ENCODE results near the gene CUZD1.

The CUZD1 gene

DNA sequence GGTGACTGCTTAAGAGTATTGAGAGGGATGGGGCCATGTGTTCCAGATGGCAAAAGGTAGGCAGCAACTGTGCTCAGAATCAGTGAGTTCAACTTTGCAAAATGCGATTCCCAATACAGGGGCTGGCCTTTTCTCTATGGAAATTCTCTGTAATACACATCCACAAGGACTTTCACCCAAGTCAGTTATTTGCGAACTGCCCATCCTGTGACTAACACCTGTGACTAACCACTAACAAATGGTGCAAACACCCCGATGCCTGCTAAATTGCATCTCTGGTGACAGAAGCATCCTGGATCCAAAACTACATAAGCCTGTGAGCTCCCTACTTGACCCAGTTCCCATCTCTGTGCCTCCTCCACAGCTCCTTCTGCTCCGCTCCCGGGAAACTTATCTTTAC, 9.0 kb upstream of the CUZD1 start:
- DNase-seq (ENCODE audit: low read depth in 2 of 2): peak in 1 of 2 experiments; percentile 38

DNA sequence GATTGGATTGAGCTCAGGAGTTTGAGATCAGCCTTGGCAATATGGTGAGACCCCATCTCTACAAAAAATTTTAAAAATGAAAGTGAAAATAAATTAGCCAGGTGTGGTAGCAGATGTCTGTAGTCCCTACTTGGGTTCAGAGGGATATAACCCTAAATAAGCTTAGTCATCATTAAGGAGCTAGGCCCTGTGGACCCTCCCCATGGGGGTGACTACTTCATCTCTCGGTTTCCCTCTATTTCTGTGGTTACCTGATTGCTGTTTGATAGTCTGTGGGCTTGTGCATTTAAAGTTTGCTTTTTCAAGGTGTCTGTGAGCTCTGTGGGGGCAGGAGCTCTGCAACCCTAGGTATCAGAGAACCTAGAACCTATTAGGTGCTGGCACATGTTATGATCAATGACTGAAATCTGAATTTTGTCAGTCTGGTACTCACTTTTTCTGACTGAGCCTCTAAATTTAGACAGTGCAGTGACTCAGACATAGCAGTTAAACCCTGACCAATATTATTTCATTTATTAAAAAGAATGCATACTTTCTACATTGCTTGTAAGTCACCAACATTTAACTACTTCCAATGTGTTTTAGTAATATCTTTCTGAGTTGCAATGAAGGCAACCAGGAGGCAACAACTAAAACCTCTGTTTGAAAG, 8.1 kb upstream of the CUZD1 start:
- no peak for DNase-seq (ENCODE audit: low read depth in 2 of 2)

DNA sequence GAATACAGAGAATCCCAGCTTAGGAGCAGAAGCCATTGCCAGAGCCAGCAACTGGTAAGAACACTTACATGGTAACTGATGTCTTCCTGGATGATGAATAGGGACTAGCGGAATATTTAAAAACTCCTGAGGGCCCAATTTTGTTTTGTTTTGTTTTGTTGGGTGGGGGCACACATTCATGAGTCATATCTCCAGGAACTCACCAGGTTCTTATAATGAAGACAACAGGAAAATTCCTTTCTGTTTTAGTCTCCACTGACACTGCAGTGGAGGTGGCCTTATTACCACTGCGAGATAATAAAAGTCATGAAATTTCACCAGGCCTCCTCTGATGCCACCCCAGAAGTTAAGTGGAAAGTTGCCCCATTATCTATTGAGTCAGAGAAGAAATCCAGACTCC, 6.6 kb upstream of the CUZD1 start:
- DNase-seq (ENCODE audit: low read depth in 2 of 2): no peak

DNA sequence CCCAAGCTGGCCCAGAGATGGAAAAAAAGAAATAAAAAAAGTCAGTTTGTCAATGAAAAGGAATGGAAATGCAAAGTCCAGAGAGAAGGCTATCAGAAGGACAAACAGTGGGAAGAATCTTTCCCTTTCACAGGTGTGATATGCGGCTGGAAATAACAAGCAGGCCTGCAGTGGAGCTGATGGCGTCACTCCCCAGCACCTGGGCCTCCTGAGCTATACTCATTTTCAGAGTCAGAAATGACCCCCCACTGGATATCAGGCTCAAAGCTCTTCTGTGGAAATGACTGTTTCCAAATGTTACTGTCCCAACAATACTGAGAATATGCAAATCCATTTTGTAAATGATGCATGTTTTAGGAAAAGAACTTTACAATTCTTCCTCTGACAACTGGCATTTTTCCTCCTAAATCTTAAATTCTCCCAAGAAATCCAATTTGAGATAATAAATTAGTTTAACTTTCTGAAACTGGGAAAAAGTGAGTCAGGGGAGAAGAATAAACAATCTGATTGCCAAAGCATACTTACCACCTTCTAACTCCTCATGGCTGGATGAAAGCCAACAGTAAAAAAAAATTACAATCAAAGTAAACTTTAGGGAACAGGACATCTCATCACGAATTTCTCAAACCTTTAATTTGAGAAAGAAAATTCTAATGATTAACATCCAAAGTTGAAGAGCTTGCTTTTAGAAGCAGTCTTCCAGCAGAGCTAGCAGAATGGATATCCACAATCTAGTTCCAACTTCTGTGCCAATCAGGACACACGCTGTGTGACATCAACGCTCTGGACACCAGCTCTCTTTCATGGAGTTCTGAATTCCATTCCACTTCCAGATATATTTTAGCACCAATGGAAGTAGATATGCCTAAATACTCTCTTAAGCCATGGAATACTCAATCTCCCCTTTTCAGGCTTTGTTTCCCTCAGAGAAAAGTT, 5.3 kb upstream of the CUZD1 start:
- peak in 1 of 2 experiments; percentile 21 for DNase-seq (ENCODE audit: low read depth in 2 of 2)

DNA sequence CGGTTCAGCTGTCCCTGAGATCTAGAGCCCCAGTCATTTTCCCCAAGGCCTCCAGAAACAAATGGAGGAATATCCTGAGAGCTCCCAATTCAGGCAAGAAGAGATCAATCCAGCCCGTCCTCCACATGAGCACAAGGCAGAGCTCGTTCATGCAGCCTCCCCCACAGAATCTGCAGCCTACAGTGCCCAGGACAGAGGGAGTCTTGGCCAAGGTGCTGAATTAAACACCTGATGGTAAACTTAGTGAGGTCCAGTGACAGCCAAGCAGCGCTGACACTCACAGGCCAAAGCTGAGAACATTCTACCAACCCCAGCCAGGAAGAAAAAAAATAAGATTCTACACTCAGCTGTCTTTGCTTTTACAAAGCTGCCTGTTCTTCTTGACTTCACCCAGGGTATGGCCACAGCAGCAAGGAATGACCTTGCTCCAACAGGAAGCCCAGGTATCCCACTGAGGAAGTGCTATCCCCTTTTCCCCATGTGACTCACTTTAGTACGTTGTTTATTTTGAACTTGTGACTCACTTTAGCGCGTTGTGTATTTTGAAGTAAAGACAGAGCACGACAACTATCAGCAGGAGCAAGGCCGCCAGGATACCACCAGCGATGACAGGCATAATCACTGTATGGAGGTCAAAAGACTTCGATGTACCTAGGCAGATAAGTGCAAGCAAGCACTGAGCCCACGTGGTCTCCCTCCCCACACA, 4.4 kb upstream of the CUZD1 start:
- DNase-seq (ENCODE audit: low read depth in 2 of 2): no peak

DNA sequence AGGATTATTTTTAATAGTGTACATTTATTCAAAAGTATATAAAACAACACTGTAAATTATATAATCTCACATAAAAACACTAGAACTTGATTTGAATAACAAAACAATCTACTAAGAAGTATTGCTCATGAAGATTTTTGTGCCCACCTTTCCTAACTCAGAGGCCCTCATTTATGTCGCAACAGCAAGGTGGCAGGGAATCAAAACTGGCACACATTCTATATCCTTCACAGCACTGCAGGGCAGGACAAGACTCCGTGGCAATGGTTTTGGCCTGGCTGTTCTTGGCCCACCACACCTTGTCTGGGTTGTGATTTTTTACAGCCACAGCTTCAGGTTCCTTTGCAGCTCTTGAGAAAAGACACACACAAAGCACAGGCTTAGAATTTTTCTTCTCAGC, 3.4 kb upstream of the CUZD1 start:
- DNase-seq (ENCODE audit: low read depth in 2 of 2): no peak

DNA sequence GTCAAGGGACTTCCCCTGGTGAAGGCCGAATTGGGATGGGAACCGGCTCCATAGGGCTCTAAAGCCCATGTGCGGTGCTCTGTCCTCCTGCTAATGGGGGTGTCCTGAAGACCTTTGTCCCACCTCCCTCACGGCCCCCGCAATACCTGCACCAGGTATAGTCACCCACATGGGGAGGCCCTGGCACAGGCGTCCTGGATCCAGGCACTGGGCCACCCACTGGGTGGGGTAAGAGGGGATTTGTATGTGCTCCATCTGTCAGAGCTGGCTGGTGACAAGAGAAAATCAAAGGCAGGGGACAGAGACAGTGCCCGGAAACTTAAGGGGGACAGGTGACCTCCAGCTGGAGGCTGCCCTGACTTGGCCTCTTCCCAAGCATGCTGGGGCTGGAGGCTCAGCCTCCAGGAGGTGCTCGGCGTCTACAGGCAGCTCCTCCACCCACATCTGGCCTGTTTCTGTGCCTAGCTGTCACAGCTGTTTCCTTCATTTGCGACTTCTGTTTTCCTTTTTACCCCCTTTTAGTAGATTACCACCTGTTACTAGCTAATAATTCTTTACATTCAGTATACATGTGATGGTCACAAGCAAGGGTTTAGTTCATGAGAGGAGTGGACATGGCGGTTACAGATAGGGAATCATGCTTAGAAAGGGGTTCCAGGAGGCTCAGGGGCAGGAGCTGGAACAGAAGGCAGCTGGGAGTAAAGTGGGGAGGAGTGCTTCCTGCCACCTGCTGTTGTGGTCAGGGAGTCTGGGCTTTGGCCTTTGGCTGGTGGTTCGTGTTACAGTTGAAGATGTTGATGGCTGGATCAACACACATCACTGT, 2.3 kb upstream of the CUZD1 start:
- DNase-seq (ENCODE audit: low read depth in 2 of 2): no peak

DNA sequence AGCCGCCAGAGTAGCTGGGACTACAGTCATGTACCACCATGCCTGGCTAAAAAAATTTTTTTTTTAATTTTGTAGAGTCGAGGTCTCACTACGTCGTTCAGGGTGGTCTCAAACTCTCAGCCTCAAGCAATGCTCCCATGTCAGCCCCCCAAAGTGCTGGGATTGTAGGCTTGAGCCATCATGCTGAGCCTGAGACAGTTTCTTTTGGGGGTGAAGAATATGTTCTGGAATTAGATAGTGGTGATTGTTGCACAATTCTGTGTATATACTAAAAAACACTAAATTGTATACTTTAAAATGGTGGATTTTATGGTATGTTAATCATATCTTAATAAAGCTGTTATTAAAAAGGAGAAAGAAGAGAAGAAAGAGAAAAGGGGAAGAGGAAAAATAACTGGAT, 1.5 kb downstream of the CUZD1 start:
- no peak for DNase-seq (ENCODE audit: low read depth in 2 of 2)

DNA sequence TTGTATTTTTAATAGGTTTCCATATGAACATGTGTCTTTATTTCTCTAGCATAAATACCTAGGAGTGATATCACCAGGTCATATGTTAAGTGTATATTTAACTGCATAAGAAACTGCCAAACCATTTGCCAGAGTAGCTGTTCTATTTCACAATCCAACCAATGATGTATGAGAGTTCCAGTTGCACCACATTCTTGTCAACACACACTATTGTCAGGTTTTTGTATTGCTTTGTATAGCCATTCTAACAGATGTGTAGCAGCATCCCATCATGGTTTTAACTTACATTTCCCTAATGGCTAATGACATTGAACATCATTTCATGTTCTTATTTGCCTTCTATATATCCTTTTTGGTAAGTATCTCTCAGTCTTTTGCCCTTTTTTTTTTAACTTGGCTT, 4.1 kb downstream of the CUZD1 start:
- no peak for DNase-seq (ENCODE audit: low read depth in 2 of 2)

DNA sequence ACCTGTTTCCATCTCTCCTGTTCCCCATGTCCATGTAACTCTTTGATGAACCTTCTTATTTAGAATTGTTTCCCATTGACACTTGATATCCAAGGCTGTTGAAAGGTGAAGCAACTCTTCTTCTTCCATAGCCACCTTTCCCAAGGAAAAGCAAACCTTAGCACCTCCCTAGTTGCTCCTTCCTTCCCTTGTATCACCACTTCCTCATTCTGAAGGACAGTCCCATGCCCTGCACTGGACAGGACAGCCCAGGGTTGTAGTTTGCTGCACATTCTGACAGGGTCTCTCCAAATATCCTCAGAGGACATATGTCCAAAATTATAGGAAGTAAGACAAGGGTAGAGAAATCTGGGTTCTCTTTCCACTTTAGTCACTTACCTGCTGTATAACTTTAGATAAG, 6.2 kb downstream of the CUZD1 start:
- no peak for DNase-seq (ENCODE audit: low read depth in 2 of 2)

DNA sequence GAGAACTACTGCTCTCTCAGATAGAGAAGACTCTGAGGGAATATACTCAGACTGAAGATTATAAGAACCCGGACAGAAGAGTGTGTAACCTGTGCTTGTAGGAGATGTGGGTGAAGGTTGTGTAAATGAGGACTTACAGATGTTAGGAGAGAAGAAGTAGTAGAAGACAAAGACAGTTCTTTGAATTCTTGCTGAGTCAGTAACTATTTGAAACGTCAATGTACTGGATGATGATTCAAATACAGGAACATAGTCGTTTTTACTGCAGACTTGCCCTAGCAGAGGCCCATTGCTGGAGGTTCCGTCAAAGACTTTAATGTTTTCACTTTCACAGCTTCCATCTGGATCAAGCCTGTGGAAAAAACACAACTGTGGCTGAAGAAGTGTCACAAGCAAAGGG, 6.8 kb downstream of the CUZD1 start:
- no peak for DNase-seq (ENCODE audit: low read depth in 2 of 2)

DNA sequence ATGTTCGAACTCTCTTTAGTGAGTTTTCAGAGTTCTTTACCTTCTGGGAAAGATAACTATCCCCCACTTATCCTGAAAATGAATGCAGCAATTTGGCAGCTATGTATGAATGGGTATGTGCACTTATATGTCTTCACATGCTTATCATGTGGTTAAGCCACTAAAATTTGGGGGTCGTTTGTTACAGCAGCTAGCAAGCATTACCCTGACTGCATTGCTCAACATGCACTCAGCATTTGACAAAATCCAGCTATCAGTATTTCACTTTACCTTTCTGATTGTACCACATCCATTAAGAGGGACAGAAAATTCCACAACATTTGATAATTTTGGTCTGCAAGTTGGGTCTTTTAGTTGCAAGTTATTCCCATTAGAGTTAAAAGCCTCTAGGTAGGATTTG, 9.7 kb downstream of the CUZD1 start:
- no peak for DNase-seq (ENCODE audit: low read depth in 2 of 2)

DNA sequence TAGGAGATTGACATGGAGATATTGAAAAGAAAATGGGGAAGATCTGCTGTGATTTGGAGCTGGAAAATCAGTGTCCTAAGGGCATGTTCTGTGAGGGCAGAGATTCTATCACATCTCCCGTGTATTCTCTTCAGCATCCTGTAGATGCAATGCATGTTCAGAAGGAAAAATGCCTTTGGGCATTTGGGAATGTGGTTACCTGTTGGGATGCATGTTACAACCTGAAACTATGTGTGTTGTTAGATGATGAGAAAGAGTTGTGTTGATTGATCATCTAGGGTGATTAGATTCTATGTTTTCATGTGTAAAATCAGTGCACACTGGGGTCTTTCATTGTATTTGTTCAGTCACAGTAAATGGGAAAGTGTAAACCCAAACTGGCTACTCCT, 14.7 kb downstream of the CUZD1 start:
- DNase-seq (ENCODE audit: low read depth in 2 of 2): no peak

DNA sequence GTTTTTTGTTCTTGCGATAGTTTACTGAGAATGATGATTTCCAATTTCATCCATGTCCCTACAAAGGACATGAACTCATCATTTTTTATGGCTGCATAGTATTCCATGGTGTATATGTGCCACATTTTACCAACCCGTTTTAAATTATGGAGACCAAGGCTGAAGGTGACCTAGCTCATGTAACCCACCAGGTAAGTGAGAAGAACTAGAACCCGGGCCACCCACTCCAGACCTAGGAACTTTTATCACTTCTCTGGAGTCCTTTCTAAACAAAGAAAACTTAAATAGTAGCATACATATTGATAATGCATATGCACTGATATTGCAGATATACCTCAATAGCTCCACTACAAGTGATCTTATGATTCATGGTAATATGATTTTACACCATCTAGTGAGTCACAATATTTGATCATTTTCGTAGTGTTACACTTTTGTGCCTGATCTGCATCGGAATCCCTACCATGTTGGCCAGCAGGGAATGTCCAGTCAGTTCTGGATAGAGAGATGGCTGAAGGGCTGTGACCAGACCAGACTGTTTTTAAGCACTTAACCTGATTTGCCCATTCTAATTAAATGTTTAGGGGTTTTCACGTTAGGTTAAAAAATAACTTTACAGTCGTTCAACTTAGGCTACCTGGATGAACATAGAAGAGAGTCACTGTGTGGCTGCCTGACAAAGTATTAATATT, 15.2 kb downstream of the CUZD1 start:
- no peak for DNase-seq (ENCODE audit: low read depth in 2 of 2)

DNA sequence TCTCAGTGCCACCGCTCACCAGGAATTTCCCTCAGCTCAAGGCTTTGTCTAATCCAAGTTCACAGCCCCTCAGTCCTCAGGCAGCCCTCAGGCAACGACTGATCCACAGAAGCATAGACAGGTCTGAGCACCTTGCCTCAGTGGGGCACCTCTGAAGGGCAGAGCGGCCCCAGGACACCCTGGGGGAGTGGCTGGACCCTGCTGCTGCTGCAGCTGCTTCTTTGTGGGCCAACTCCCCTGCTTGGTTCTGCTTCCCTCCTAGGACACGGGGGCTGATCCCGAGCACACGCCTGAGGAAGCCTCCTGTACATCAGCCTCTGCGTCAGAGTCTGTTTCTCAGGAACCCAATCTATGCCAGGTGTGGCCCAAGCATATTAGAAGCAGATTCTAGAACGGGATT, 16.2 kb downstream of the CUZD1 start:
- no peak for DNase-seq (ENCODE audit: low read depth in 2 of 2)

DNA sequence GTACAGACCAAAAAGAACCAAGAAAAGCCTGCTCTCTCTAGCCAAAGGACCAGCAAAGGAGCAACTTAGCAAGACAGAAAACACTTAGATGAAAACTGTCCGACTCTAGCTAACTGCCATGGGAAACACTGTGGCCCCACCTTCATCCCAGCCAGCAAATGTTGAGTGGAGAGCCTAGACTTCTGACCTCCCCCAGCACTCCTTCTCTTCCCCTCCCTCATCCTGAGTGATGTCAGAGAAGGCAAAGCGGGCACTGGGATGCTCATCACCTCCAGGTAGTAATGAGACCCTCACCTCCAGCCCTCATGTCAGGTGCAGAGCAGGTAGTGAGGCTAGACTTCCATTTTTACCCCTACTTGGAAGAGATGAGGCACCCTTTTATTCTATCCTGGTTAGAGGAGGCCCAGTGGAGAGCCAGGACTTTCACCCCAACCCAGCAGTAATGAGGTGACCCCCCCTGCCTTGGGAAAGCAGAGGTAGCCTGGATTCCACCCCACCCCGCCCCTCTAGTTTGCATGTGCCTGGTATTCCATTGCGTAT, 16.9 kb downstream of the CUZD1 start:
- no peak for DNase-seq (ENCODE audit: low read depth in 2 of 2)

DNA sequence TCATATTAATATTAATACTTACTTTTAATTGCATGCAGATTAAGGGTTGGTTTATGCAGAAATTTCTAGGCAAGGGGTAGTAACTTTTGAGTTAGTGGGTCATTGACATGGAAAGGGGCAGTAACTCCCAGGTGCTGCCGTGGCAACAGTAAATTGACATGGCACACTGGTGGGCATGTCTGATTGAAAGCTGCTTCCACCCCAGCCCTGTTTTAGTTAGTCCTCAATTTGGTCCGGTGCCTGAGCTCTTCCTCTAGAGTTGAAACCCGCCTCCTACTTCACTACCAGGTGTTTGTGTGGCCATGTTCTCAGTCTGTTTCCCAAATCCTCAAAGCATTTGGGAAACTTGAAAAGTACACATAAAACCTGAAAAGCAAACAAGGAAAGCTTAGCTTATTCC, 18.4 kb downstream of the CUZD1 start:
- no peak for DNase-seq (ENCODE audit: low read depth in 2 of 2)

DNA sequence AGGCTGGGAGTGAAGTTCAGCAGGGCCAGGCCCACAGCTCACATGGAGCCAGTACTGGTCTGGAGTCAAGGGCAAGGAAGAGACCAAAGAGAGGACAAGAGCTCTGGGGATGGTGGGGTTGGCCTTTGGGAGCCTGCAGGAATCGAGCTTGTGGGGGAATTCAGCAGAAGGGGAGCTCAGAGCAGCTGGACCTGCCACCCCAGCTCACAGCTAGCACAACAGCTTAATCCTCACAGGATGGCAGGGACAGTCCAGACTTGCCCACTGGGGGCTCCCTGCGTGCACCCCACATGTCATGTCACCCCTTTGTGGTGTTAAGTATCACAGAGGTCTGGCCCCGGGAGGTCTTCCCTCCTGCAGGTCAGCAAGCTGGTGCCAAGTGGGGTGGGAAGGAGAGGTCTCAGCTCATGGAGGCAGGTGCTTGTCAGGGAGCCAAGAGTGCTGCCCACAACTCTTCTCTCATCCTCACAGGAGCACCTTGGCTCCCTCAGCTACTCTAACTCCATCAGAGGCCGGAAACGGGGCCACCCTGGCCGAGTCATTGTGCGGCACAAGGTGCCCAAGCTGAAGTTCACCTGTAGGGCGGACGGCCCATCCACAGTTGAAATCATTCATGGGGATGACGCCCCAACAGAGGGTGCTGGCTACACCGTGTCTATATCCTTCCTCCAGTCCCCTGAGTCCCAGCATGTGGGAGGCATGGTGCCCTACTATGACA, 22.5 kb downstream of the CUZD1 start:
- no peak for DNase-seq (ENCODE audit: low read depth in 2 of 2)

DNA sequence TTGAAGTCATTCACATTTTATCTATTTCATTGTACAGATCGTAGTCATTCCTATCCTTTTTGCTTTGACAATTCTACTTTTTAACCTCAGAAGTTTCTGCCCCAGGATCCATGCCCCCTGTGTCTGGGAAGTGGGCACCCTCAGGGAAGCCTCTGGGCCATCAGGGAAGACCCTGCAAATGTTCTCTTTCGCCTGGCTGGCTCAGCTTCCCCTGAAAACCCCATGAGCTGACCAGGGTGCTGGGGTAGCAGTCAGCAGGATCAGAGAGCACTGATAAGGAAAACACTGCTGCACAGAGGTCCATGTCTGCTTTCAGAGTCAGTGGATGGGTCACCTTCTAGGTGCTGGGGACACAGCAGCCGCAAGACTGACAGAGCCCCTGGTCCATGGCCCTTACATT, 23.8 kb downstream of the CUZD1 start:
- DNase-seq (ENCODE audit: low read depth in 2 of 2): no peak

DNA sequence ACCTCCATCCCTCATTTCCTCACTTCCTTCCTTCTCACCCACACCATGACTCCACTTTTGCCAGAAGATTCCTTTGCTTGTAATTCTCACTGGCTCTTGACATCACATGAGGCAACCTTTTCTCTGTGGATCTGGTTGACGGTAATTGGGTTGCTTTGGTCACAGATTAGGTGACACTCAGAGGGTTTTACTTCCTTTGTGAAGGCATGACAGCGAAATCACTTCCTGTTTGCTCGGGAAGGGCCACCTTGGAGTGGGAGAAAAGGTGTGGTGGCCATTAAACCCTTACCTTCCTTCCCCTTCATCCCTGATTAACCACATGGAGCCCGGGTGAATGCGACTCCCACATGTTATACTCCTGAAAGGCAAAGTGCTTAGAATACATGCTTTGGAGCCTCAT, 30.2 kb downstream of the CUZD1 start:
- DNase-seq (ENCODE audit: low read depth in 2 of 2): no peak

Data from fibroblast of skin of left quadriceps (primary cell).